ENCODE results near the gene MEIOSIN. TPM values are rescaled to one million over a fixed set of nuclear protein-coding genes. Genes with fewer than 3 reads are reported as not detected.

The MEIOSIN gene
- total and polyA plus RNA-seq, 2 experiments from 2014 or later = not detected

GRCh38 chr19:45781214-45782161 is 48.2 kb downstream of the MEIOSIN start:
- Histone ChIP-seq H3K9me2 (ENCODE audit: insufficient read depth) (no peaks in the 10 kb centered on the region), H2AFZ (no peak overlapping the region), H3K79me2 (ENCODE audit: insufficient read depth) (peaks cover 19% of the 10 kb centered on the region), H3K4me2 (ENCODE audit: unreplicated experiment) (peak overlapping the region; percentile 71), H3K27ac (no peak overlapping the region), H3K4me3 (peak overlapping the region; percentile 64), H3K9me3 (ENCODE audit: low read depth) (no peaks in the 10 kb centered on the region), H3K9ac (peak overlapping the region; percentile 80), H3F3A (ENCODE audit: insufficient read depth) (peaks cover 11% of the 10 kb centered on the region), H3K4me1 (ENCODE audit: insufficient read depth) (peaks cover 19% of the 10 kb centered on the region), H3K36me3 (ENCODE audit: low read depth) (peaks cover 8% of the 10 kb centered on the region; the same call in 1 of the 2 replicates), H4K20me1 (ENCODE audit: insufficient read depth) (no peaks in the 10 kb centered on the region), H3K27me3 (replicated peaks; ENCODE audit: insufficient read depth) (no peaks in the 10 kb centered on the region)
- in situ Hi-C loops (cut with MboI) = no loop called here
- DNase-seq = peak; percentile 61
- 17 to 20% methylated on average over 14 to 17 of the region's 17 CpGs for WGBS, 2 experiments (ENCODE audit: low coverage in 1 of 2, low lambda C conversion rate in 2 of 2, missing lambda C conversion rate in 2 of 2)
- TF ChIP-seq EZH2 (IDR thresholded peaks at IDR 0.05; ENCODE audit: insufficient read depth, poor library complexity, severe bottlenecking) = no peak
- TF ChIP-seq EZH2phosphoT487 (IDR thresholded peaks at IDR 0.05; ENCODE audit: insufficient read depth, low read depth) = no peak

- in situ Hi-C loops (cut with MboI) = no loop called here
- TF ChIP-seq EZH2 (IDR thresholded peaks at IDR 0.05; ENCODE audit: insufficient read depth, poor library complexity, severe bottlenecking) (no peak), EZH2phosphoT487 (IDR thresholded peaks at IDR 0.05; ENCODE audit: insufficient read depth, low read depth) (no peak)
- H3K4me1 ChIP-seq (ENCODE audit: insufficient read depth) = peaks cover 19% of the 10 kb centered on the region
- no peaks in the 10 kb centered on the region for H3K27me3 ChIP-seq (replicated peaks; ENCODE audit: insufficient read depth)
- H3K36me3 ChIP-seq (ENCODE audit: low read depth) = peaks cover 6% of the 10 kb centered on the region; the same call in 1 of the 2 replicates
- H3K9ac ChIP-seq = peak within 1 kb of the TSS; percentile 80
- H3K4me2 ChIP-seq (ENCODE audit: unreplicated experiment) = peak within 1 kb of the TSS; percentile 71
- H3K27ac ChIP-seq = peak within 1 kb of the TSS; percentile 87
- no peaks in the 10 kb centered on the region for H3K9me3 ChIP-seq (ENCODE audit: low read depth)
- no peaks in the 10 kb centered on the region for H4K20me1 ChIP-seq (ENCODE audit: insufficient read depth)
- 12 to 13% methylated on average over 14 to 15 of the region's 18 CpGs for WGBS, 2 experiments (ENCODE audit: low coverage in 1 of 2, low lambda C conversion rate in 2 of 2, missing lambda C conversion rate in 2 of 2)
- peak; percentile 49 for DNase-seq
- H3K4me3 ChIP-seq = peak within 1 kb of the TSS; percentile 64
- no peak within 1 kb of the TSS for H2AFZ ChIP-seq
- H3K9me2 ChIP-seq (ENCODE audit: insufficient read depth) = no peaks in the 10 kb centered on the region
- H3K79me2 ChIP-seq (ENCODE audit: insufficient read depth) = peaks cover 26% of the 10 kb centered on the region
- peaks cover 11% of the 10 kb centered on the region for H3F3A ChIP-seq (ENCODE audit: insufficient read depth)
Measured at GRCh38 chr19:45782162-45782691, 49.0 kb downstream of the MEIOSIN start, which contains the start of gene DMPK. DMPK (minus strand) TSS chr19:45782490; CDS start chr19:45782352, 138 bp downstream.

- H3F3A ChIP-seq (ENCODE audit: insufficient read depth) = peaks cover 11% of the 10 kb centered on the region
- no peaks in the 10 kb centered on the region for H3K9me3 ChIP-seq (ENCODE audit: low read depth)
- peaks cover 3% of the 10 kb centered on the region; the same call in 1 of the 2 replicates for H3K36me3 ChIP-seq (ENCODE audit: low read depth)
- H2AFZ ChIP-seq = no peak overlapping the region
- H3K27ac ChIP-seq = peak overlapping the region; percentile 87
- WGBS, 2 experiments (ENCODE audit: low coverage in 1 of 2, low lambda C conversion rate in 2 of 2, missing lambda C conversion rate in 2 of 2) = 8 to 13% methylated on average over 23 to 26 of the region's 26 CpGs
- H3K79me2 ChIP-seq (ENCODE audit: insufficient read depth) = peaks cover 34% of the 10 kb centered on the region
- peak overlapping the region; percentile 80 for H3K9ac ChIP-seq
- no peak for TF ChIP-seq EZH2phosphoT487 (IDR thresholded peaks at IDR 0.05; ENCODE audit: insufficient read depth, low read depth)
- no peak for TF ChIP-seq EZH2 (IDR thresholded peaks at IDR 0.05; ENCODE audit: insufficient read depth, poor library complexity, severe bottlenecking)
- in situ Hi-C loops (cut with MboI) = no loop called here
- H3K4me1 ChIP-seq (ENCODE audit: insufficient read depth) = peaks cover 19% of the 10 kb centered on the region
- no peaks in the 10 kb centered on the region for H3K27me3 ChIP-seq (replicated peaks; ENCODE audit: insufficient read depth)
- peak overlapping the region; percentile 64 for H3K4me3 ChIP-seq
- DNase-seq = peak; percentile 92
- no peaks in the 10 kb centered on the region for H4K20me1 ChIP-seq (ENCODE audit: insufficient read depth)
- no peaks in the 10 kb centered on the region for H3K9me2 ChIP-seq (ENCODE audit: insufficient read depth)
- peak overlapping the region; percentile 71 for H3K4me2 ChIP-seq (ENCODE audit: unreplicated experiment)
Measured at GRCh38 chr19:45782820-45783785, 49.9 kb downstream of the MEIOSIN start.
